Ramos (cell line): ENCODE results near the gene DUX4.
"Not testable (repeated sequence)": the region's sequence is repeated elsewhere in the genome, so short reads cannot be mapped to it uniquely, and the experiment has no call there.

ENCODE experiments used
- in situ Hi-C: fragments of 300-500 bp; cut with MboI; formaldehyde crosslinking; loops from one replicate; pipeline ENCODE4 v1.14.3; 2022; ENCODE audit warnings: low sequenced_read_pairs; ENCODE audit not compliant: unreplicated experiment

The DUX4 gene

GRCh38 chr4:190173428-190173827 lies at the start of gene DUX4:
TSS of gene DUX4 (plus strand) at chr4:190173774. CDS start at chr4:190173774, 0 bp downstream.
- in situ Hi-C loops, result not testable (repeated sequence)

GRCh38 chr4:190175436-190175835 lies 1.9 kb downstream of the DUX4 start:
- in situ Hi-C loops, result not testable (repeated sequence)

- in situ Hi-C loops, result not testable (repeated sequence)
These were observed 4.4 kb downstream of the DUX4 start for GRCh38 chr4:190177727-190178605.

GRCh38 chr4:190178606-190178990 lies 5.0 kb downstream of the DUX4 start:
- in situ Hi-C loops, result not testable (repeated sequence)

GRCh38 chr4:190179030-190179739 lies 5.6 kb downstream of the DUX4 start:
- in situ Hi-C loops, result not testable (repeated sequence)

GRCh38 chr4:190179740-190180094 lies 6.1 kb downstream of the DUX4 start:
- in situ Hi-C loops, result not testable (repeated sequence)

GRCh38 chr4:190180947-190181346 lies 7.4 kb downstream of the DUX4 start:
- in situ Hi-C loops, result not testable (repeated sequence)

- in situ Hi-C loops, result not testable (repeated sequence)
These were observed 8.0 kb downstream of the DUX4 start for GRCh38 chr4:190181481-190182100.

GRCh38 chr4:190203510-190203909 lies 29.9 kb downstream of the DUX4 start:
- in situ Hi-C loops, result not testable (repeated sequence)
